ENCODE measurements around the gene CMIP. TPM values are rescaled to one million over a fixed set of nuclear protein-coding genes. Genes with fewer than 3 reads are reported as not detected.

Gene CMIP
- total and polyA plus RNA-seq, 10 of the 15 experiments (the other 5 are each of a cell fraction or from before 2014, with no cell fraction given), result 1.2 to 43.2 (median 4.4) TPM

DNA sequence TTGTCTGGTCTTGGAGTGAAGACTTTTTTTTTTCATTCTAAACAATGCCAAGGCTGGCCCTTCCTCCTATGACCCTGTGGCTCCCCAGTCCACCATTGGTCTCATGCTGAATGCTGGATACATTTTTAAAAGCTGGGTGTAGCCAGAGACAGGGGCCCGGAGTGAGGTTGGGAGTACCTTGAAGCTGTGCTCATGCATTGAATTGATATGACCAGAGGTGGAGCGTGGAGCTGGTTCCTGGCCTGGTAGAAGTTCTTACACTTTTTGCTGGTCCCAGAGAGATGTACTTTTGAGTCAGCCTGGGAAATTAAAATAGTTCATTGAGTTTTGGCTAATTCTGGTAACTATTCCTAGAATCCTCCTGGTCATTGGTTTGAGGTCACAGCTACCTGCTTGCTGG lies 83.6 kb downstream of the CMIP start:
- CTCF ChIA-PET, result interaction anchor here (3.4 kb wide), 1 partner anchor 14 kb away, joined by 10 read pairs; no protein-coding TSS in a partner anchor
- no peak overlapping the region for H2AFZ ChIP-seq (ENCODE audit: control insufficient read depth, low read depth, low read length)
- H3K27me3 ChIP-seq (replicated peaks in 1 of 2; ENCODE audit: control insufficient read depth in 2 of 2, insufficient read depth in 2 of 2, low read length in 1 of 2), result no peaks in the 10 kb centered on the region
- no peak overlapping the region for H3K4me3 ChIP-seq
- DNase-seq (ENCODE audit: low read depth, low spot score) (no peak), ATAC-seq (no peak), FAIRE-seq (no peak)
- RAD21 ChIA-PET (ENCODE audit: unreplicated experiment), result no interaction called here
- peaks cover 2% of the 10 kb centered on the region for H3K79me2 ChIP-seq (ENCODE audit: control insufficient read depth, insufficient read depth, low read length)
- POLR2A ChIA-PET, result no interaction called here
- in situ Hi-C loops (cut with MboI), result no loop called here
- 73% methylated on average over 2 of the region's 2 CpGs for WGBS (ENCODE audit: insufficient coverage, insufficient replicate concordance, low lambda C conversion rate, missing lambda C conversion rate)
- no peak overlapping the region for H3K4me2 ChIP-seq (ENCODE audit: control insufficient read depth, insufficient read depth)
- no TSS peak for BruUV-seq (replicated peaks)
- intact Hi-C loops (cut with micrococcal nuclease; ENCODE audit: unreplicated experiment), result no loop called here
- no peak overlapping the region for H3K27ac ChIP-seq (ENCODE audit: control insufficient read depth, insufficient read depth)
- TF ChIP-seq ZNF384 (IDR thresholded peaks at IDR 0.05; ENCODE audit: borderline replicate concordance, low read depth, low read length), result no peak
- no peak for TF ChIP-seq SREBF1 (IDR thresholded peaks at IDR 0.05; ENCODE audit: low read length)
- TF ChIP-seq SPI1 (IDR thresholded peaks at IDR 0.05; ENCODE audit: borderline replicate concordance, insufficient read depth, low read depth, low read length), result no peak
- TF ChIP-seq DPF2 (IDR thresholded peaks at IDR 0.05), result no peak
- SMC1A ChIA-PET (ENCODE audit: uncharacterized antibody, unreplicated experiment), result interaction anchor here (1.1 to 1.5 kb wide), 2 partner anchors 17 to 49 kb away, joined by 3 to 4 read pairs; no protein-coding TSS in a partner anchor
- no peaks in the 10 kb centered on the region for H3K9me3 ChIP-seq (replicated peaks; ENCODE audit: control insufficient read depth, insufficient read depth, low read length)
- H3K36me3 ChIP-seq (ENCODE audit: control insufficient read depth in 2 of 2, insufficient read depth in 2 of 2, low read length in 1 of 2), result peaks cover 0 to 7% of the 10 kb centered on the region in 2 experiments; a peak in 3 of 4 replicates
- H3K4me1 ChIP-seq (ENCODE audit: control insufficient read depth, insufficient read depth, low read length), result no peaks in the 10 kb centered on the region
- no peaks in the 10 kb centered on the region; the same call in 1 of the 2 replicates for H4K20me1 ChIP-seq (ENCODE audit: control insufficient read depth, insufficient read depth)
- H3K9ac ChIP-seq (ENCODE audit: control insufficient read depth, insufficient read depth, low read length), result no peak overlapping the region

DNA sequence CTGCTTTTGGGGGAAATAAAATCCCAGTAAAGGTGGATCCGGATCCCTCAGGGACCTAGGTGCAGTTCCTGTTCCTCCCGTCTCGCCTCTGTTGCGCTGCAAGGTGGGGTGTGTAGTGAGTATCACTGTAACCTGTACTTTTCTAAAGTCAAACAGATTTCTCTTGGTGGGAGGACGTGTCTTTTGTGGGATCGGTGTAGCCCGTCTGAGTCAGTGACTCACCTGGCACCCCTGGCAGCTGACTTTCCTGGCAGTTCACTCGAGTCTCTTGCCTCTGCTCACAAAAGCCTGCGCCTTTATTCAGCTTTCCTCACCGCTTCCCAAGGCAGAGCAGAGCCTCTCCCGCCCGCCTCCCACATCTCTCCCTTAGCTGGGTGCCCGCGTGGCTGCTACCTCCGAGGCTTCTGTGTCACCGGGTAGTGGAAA lies 85.7 kb downstream of the CMIP start:
- TF ChIP-seq CREB1 (IDR thresholded peaks at IDR 0.05; ENCODE audit: low read depth) (no peak), YBX1 (IDR thresholded peaks at IDR 0.05) (no peak), SMAD1 (IDR thresholded peaks at IDR 0.05; ENCODE audit: low read depth, partially characterized antibody) (no peak), GABPA (IDR thresholded peaks at IDR 0.05; ENCODE audit: low read depth) (no peak), FOXK2 (IDR thresholded peaks at IDR 0.05) (no peak), MYC (IDR thresholded peaks at IDR 0.05; ENCODE audit: insufficient read depth, insufficient read length, insufficient replicate concordance, low read length, severe bottlenecking) (no peak)
- TF ChIP-seq, protein P1, sequence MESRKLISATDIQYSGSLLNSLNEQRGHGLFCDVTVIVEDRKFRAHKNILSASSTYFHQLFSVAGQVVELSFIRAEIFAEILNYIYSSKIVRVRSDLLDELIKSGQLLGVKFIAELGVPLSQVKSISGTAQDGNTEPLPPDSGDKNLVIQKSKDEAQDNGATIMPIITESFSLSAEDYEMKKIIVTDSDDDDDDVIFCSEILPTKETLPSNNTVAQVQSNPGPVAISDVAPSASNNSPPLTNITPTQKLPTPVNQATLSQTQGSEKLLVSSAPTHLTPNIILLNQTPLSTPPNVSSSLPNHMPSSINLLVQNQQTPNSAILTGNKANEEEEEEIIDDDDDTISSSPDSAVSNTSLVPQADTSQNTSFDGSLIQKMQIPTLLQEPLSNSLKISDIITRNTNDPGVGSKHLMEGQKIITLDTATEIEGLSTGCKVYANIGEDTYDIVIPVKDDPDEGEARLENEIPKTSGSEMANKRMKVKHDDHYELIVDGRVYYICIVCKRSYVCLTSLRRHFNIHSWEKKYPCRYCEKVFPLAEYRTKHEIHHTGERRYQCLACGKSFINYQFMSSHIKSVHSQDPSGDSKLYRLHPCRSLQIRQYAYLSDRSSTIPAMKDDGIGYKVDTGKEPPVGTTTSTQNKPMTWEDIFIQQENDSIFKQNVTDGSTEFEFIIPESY (IDR thresholded peaks at IDR 0.05), result no peak
- TF ChIP-seq, protein P2, sequence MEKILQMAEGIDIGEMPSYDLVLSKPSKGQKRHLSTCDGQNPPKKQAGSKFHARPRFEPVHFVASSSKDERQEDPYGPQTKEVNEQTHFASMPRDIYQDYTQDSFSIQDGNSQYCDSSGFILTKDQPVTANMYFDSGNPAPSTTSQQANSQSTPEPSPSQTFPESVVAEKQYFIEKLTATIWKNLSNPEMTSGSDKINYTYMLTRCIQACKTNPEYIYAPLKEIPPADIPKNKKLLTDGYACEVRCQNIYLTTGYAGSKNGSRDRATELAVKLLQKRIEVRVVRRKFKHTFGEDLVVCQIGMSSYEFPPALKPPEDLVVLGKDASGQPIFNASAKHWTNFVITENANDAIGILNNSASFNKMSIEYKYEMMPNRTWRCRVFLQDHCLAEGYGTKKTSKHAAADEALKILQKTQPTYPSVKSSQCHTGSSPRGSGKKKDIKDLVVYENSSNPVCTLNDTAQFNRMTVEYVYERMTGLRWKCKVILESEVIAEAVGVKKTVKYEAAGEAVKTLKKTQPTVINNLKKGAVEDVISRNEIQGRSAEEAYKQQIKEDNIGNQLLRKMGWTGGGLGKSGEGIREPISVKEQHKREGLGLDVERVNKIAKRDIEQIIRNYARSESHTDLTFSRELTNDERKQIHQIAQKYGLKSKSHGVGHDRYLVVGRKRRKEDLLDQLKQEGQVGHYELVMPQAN (conservative IDR thresholded peaks at IDR 0.05), result no peak
- RAD21 ChIA-PET (ENCODE audit: unreplicated experiment), result no interaction called here
- no peaks in the 10 kb centered on the region for H3K9me3 ChIP-seq (replicated peaks; ENCODE audit: control insufficient read depth, insufficient read depth, low read length)
- peaks cover 2% of the 10 kb centered on the region for H3K79me2 ChIP-seq (ENCODE audit: control insufficient read depth, insufficient read depth, low read length)
- H3K4me2 ChIP-seq (ENCODE audit: control insufficient read depth, insufficient read depth), result no peak overlapping the region
- H3K27ac ChIP-seq (ENCODE audit: control insufficient read depth, insufficient read depth), result no peak overlapping the region
- in situ Hi-C loops (cut with MboI), result no loop called here
- peaks cover 0 to 3% of the 10 kb centered on the region in 2 experiments; a peak in 2 of 4 replicates for H3K36me3 ChIP-seq (ENCODE audit: control insufficient read depth in 2 of 2, insufficient read depth in 2 of 2, low read length in 1 of 2)
- DNase-seq (ENCODE audit: low read depth, low spot score), result no peak
- H4K20me1 ChIP-seq (ENCODE audit: control insufficient read depth, insufficient read depth), result no peaks in the 10 kb centered on the region; the same call in 1 of the 2 replicates
- 95% methylated on average over 16 of the region's 16 CpGs for WGBS (ENCODE audit: insufficient coverage, insufficient replicate concordance, low lambda C conversion rate, missing lambda C conversion rate)
- POLR2A ChIA-PET, result no interaction called here
- CTCF ChIA-PET, result no interaction called here
- H2AFZ ChIP-seq (ENCODE audit: control insufficient read depth, low read depth, low read length), result no peak overlapping the region
- no peak overlapping the region for H3K4me3 ChIP-seq
- BruUV-seq (replicated peaks), result no TSS peak
- H3K4me1 ChIP-seq (ENCODE audit: control insufficient read depth, insufficient read depth, low read length), result no peaks in the 10 kb centered on the region
- H3K9ac ChIP-seq (ENCODE audit: control insufficient read depth, insufficient read depth, low read length), result no peak overlapping the region
- intact Hi-C loops (cut with micrococcal nuclease; ENCODE audit: unreplicated experiment), result no loop called here
- SMC1A ChIA-PET (ENCODE audit: uncharacterized antibody, unreplicated experiment), result no interaction called here
- FAIRE-seq, result no peak
- ATAC-seq, result no peak
- H3K27me3 ChIP-seq (replicated peaks in 1 of 2; ENCODE audit: control insufficient read depth in 2 of 2, insufficient read depth in 2 of 2, low read length in 1 of 2), result no peaks in the 10 kb centered on the region

Data from GM12878 (cell line).